ENCODE measurements around the gene ALG9.

The ALG9 gene

GRCh38 chr11:111878849-111879636 lies 7.7 kb upstream of the ALG9 start, which contains the start of the genes CFAP68 and FDXACB1:
CFAP68 (plus strand) TSS chr11:111879541; CDS start chr11:111879561, 20 bp downstream.
FDXACB1 (minus strand) TSS chr11:111879165; CDS start chr11:111879132, 33 bp downstream.
- Histone ChIP-seq H2AFZ (ENCODE audit: low read depth, low read length) (peak within 1 kb of the TSS; percentile 96), H3K27ac (ENCODE audit: low read length) (peak within 1 kb of the TSS; percentile 88), H3K79me2 (ENCODE audit: low read length) (peaks cover 13% of the 10 kb centered on the region), H3K4me2 (ENCODE audit: low read length) (peak within 1 kb of the TSS; percentile 77), H3K27me3 (ENCODE audit: low read depth, low read length) (no peaks in the 10 kb centered on the region), H4K20me1 (ENCODE audit: insufficient read depth, low read length) (no peaks in the 10 kb centered on the region), H3K9me3 (ENCODE audit: insufficient read depth, low read length) (no peaks in the 10 kb centered on the region), H3K4me3 (ENCODE audit: low read length) (peak within 1 kb of the TSS; percentile 86), H3K36me3 (replicated peaks; ENCODE audit: low read depth, low read length) (peaks cover 7% of the 10 kb centered on the region), H3K9ac (ENCODE audit: low read length) (peak within 1 kb of the TSS; percentile 91), H3K4me1 (ENCODE audit: low read length) (peaks cover 6% of the 10 kb centered on the region)
- TF ChIP-seq, protein P1, sequence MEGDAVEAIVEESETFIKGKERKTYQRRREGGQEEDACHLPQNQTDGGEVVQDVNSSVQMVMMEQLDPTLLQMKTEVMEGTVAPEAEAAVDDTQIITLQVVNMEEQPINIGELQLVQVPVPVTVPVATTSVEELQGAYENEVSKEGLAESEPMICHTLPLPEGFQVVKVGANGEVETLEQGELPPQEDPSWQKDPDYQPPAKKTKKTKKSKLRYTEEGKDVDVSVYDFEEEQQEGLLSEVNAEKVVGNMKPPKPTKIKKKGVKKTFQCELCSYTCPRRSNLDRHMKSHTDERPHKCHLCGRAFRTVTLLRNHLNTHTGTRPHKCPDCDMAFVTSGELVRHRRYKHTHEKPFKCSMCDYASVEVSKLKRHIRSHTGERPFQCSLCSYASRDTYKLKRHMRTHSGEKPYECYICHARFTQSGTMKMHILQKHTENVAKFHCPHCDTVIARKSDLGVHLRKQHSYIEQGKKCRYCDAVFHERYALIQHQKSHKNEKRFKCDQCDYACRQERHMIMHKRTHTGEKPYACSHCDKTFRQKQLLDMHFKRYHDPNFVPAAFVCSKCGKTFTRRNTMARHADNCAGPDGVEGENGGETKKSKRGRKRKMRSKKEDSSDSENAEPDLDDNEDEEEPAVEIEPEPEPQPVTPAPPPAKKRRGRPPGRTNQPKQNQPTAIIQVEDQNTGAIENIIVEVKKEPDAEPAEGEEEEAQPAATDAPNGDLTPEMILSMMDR (IDR thresholded peaks at IDR 0.05; ENCODE audit: low read depth, low read length), result peak; percentile 87
- no peak for TF ChIP-seq EZH2phosphoT487 (IDR thresholded peaks at IDR 0.05; ENCODE audit: low read depth)

GRCh38 chr11:111878385-111878848 lies 7.0 kb upstream of the ALG9 start:
- H3K9ac ChIP-seq (ENCODE audit: low read length), result peak overlapping the region; percentile 91
- H3K4me2 ChIP-seq (ENCODE audit: low read length), result peak overlapping the region; percentile 65
- no peaks in the 10 kb centered on the region for H3K9me3 ChIP-seq (ENCODE audit: insufficient read depth, low read length)
- H3K4me3 ChIP-seq (ENCODE audit: low read length), result peak overlapping the region; percentile 86
- peaks cover 6% of the 10 kb centered on the region for H3K4me1 ChIP-seq (ENCODE audit: low read length)
- H3K27me3 ChIP-seq (ENCODE audit: low read depth, low read length), result no peaks in the 10 kb centered on the region
- no peaks in the 10 kb centered on the region for H4K20me1 ChIP-seq (ENCODE audit: insufficient read depth, low read length)
- peaks cover 10% of the 10 kb centered on the region for H3K36me3 ChIP-seq (replicated peaks; ENCODE audit: low read depth, low read length)
- peak overlapping the region; percentile 88 for H3K27ac ChIP-seq (ENCODE audit: low read length)
- no peak for TF ChIP-seq EZH2phosphoT487 (IDR thresholded peaks at IDR 0.05; ENCODE audit: low read depth)
- TF ChIP-seq, protein P1 (IDR thresholded peaks at IDR 0.05; ENCODE audit: low read depth, low read length), result no peak
- H2AFZ ChIP-seq (ENCODE audit: low read depth, low read length), result peak overlapping the region; percentile 96
- H3K79me2 ChIP-seq (ENCODE audit: low read length), result peaks cover 13% of the 10 kb centered on the region

DNA sequence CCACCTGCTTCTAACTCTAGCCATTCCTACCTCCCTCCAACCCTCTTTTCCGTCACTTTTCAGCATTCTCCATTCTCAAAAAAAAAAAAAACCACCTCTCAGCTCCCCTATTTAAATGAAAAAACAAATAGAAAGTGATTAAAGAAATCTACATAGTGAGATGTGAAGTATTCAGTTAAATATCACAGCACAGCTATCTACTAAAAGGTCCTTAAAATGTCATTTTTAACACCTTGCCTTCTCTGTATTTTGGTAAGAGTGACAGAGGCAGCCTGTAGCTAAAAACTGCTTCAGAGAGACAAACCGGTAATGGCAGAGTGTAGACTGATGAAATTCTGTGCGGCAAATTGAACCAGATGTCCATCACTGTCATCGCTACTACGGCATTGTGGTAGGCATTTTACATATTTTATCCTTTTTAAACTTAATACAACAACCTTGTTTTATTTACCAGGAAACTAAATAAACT lies 346 bp upstream of the ALG9 start:
- TF ChIP-seq, protein P1 (IDR thresholded peaks at IDR 0.05; ENCODE audit: low read depth, low read length), result no peak
- TF ChIP-seq EZH2phosphoT487 (IDR thresholded peaks at IDR 0.05; ENCODE audit: low read depth), result no peak

DNA sequence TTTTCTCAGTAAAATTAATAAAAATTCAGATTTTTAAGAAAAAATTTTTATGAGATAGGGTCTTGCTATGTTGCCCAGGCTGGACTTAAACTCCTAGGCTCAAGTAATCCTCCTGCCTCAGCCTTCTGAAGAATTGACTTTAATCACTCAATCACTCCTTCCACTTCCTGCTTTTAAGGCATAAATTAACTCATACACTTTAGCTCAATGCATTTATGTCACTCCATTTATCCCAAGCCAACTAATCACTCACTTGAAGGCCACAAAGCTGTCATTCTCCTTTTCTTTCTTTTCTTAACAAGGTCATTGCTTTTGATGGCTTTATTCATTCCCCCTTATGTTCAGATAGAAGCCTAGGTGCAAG lies 877 bp downstream of the ALG9 start:
- peak overlapping the region; percentile 81 for H3K9ac ChIP-seq (ENCODE audit: low read length)
- peak overlapping the region; percentile 86 for H3K4me3 ChIP-seq (ENCODE audit: low read length)
- H4K20me1 ChIP-seq (ENCODE audit: insufficient read depth, low read length), result no peaks in the 10 kb centered on the region
- peak overlapping the region; percentile 92 for H3K4me2 ChIP-seq (ENCODE audit: low read length)
- H3K9me3 ChIP-seq (ENCODE audit: insufficient read depth, low read length), result no peaks in the 10 kb centered on the region
- H2AFZ ChIP-seq (ENCODE audit: low read depth, low read length), result peak overlapping the region; percentile 98
- H3K4me1 ChIP-seq (ENCODE audit: low read length), result peaks cover 15% of the 10 kb centered on the region
- H3K27ac ChIP-seq (ENCODE audit: low read length), result peak overlapping the region; percentile 67
- peaks cover 7% of the 10 kb centered on the region for H3K79me2 ChIP-seq (ENCODE audit: low read length)
- no peaks in the 10 kb centered on the region for H3K27me3 ChIP-seq (ENCODE audit: low read depth, low read length)
- H3K36me3 ChIP-seq (replicated peaks; ENCODE audit: low read depth, low read length), result peaks cover 28% of the 10 kb centered on the region
- no peak for TF ChIP-seq EZH2phosphoT487 (IDR thresholded peaks at IDR 0.05; ENCODE audit: low read depth)
- TF ChIP-seq, protein P1 (IDR thresholded peaks at IDR 0.05; ENCODE audit: low read depth, low read length), result no peak

More for the DNA sequence above, 346 bp upstream of the ALG9 start:
- Histone ChIP-seq H4K20me1 (ENCODE audit: insufficient read depth, low read length) (no peaks in the 10 kb centered on the region), H3K27me3 (ENCODE audit: low read depth, low read length) (no peaks in the 10 kb centered on the region), H3K4me2 (ENCODE audit: low read length) (peak overlapping the region; percentile 92), H3K4me3 (ENCODE audit: low read length) (peak overlapping the region; percentile 86), H3K4me1 (ENCODE audit: low read length) (peaks cover 15% of the 10 kb centered on the region), H3K9me3 (ENCODE audit: insufficient read depth, low read length) (no peaks in the 10 kb centered on the region), H2AFZ (ENCODE audit: low read depth, low read length) (peak overlapping the region; percentile 98), H3K27ac (ENCODE audit: low read length) (peak overlapping the region; percentile 14; the same call in 1 of the 2 replicates), H3K79me2 (ENCODE audit: low read length) (peaks cover 7% of the 10 kb centered on the region), H3K36me3 (replicated peaks; ENCODE audit: low read depth, low read length) (peaks cover 25% of the 10 kb centered on the region), H3K9ac (ENCODE audit: low read length) (peak overlapping the region; percentile 81)
